Kidney tubule cell (primary cell): ENCODE data around the gene NFKB2.

ENCODE experiments used
- DNase-seq: peaks from one replicate; pipeline ENCODE4 v3.0.0-alpha.2; 2018; ENCODE audit warnings: low spot score

The NFKB2 gene

GRCh38 chr10:102451105-102451969 is 55.8 kb downstream of the NFKB2 start, which contains the start of gene C10orf95:
C10orf95 (minus strand) TSS chr10:102451543; CDS start chr10:102451093, 450 bp downstream.
- DNase-seq, result peak; percentile 58
